ENCODE results near the gene RNF126.
"Not testable (repeated sequence)": the region's sequence is repeated elsewhere in the genome, so short reads cannot be mapped to it uniquely, and the experiment has no call there.

Gene RNF126

DNA sequence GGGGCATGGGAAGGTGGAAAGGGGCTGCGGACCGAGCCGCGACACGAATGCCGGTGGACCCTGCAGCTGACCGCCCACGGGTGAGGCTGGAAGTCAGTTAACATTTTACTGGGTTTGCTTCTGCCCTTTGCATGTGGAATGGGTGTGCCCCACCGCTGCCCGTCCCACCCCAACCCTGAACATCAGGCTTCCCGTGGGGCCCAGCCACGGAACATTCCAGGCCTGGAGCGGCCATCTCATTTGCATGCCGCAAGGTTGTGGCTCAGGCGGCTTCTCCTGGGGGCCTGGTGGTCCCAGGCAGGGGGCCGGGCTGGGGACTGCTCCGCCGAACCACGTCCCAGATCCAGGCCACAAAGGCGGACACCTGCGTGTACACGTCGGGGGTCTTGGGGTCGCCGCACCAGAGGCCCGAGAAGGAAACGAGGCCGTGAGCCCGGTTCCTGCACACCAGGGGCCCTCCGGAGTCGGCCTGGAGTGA lies 22.5 kb upstream of the RNF126 start:
- no peak for DNase-seq

DNA sequence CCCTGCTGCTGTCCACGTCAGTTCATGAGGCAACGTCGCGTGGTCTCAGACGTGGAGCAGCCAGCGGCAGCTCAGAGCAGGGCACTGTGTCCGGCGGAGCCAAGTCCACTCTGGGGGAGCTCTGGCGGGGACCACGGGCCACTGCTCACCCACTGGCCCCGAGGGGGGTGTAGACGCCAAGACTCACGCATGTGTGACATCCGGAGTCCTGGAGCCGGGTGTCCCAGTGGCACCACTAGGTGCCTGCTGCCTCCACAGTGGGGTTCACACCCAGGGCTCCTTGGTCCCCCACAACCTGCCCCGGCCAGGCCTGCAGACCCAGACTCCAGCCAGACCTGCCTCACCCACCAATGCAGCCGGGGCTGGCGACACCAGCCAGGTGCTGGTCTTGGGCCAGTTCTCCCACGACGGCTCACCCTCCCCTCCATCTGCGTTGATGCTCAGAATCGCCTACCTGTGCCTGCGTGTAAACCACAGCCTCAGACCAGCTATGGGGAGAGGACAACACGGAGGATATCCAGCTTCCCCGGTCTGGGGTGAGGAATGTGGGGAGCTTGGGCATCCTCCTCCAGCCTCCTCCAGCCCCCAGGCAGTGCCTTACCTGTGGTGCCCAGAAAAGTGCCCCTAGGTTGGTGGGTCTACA lies 19.8 kb upstream of the RNF126 start:
- DNase-seq, result no peak

DNA sequence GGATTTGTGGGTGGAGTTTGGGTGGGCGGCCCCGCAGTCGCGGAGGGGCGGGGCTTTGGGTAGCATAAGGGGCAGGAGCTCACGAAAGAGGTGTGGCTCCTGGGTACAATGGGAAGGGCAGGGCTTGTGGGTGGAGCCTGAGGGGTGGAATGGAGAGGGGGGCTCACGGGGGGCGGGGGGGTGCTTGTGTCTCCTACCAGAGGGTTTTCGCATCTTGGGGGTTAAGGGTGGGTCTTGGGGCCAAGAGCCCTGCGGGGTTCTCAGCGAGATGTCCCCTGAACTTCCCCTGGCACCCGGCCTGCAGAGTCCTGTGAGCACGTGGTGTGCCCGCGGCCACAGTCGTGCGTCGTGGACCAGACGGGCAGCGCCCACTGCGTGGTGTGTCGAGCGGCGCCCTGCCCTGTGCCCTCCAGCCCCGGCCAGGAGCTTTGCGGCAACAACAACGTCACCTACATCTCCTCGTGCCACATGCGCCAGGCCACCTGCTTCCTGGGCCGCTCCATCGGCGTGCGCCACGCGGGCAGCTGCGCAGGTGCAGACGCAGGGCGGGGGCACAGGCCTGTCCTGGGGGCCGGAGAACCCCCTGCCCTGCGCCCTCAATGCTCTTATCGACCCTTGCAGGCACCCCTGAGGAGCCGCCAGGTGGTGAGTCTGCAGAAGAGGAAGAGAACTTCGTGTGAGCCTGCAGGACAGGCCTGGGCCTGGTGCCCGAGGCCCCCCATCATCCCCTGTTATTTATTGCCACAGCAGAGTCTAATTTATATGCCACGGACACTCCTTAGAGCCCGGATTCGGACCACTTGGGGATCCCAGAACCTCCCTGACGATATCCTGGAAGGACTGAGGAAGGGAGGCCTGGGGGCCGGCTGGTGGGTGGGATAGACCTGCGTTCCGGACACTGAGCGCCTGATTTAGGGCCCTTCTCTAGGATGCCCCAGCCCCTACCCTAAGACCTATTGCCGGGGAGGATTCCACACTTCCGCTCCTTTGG lies 18.3 kb upstream of the RNF126 start:
- no peak for DNase-seq

DNA sequence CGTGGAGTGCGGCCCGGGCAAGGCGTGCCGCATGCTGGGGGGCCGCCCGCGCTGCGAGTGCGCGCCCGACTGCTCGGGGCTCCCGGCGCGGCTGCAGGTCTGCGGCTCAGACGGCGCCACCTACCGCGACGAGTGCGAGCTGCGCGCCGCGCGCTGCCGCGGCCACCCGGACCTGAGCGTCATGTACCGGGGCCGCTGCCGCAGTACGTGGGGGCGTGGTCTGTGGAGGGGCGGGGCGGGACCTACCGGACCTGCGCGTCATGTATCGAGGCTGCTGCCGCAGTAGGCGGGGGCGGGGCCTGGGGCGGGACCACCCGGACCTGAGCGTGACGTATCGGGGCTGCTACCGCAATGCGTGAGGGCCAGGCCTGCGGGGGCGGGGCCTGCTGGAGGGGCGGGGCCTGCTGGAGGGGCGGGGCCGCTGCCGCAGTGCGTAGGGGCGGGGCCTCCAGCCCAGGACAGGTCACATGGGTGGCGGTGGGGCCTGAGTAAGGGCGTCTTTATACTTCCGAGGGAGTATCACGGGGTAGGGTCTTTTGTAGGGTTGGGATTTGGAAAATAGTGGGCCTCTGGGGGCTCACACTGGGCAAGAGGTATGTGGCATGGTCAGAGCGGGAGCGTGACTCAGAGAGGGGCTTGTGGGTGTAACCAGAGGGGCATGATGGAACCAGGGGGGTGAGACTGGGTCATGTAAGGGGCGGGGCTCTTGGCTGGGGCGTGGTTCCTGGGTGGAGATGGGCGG lies 17.4 kb upstream of the RNF126 start:
- peak; percentile 99 for DNase-seq

DNA sequence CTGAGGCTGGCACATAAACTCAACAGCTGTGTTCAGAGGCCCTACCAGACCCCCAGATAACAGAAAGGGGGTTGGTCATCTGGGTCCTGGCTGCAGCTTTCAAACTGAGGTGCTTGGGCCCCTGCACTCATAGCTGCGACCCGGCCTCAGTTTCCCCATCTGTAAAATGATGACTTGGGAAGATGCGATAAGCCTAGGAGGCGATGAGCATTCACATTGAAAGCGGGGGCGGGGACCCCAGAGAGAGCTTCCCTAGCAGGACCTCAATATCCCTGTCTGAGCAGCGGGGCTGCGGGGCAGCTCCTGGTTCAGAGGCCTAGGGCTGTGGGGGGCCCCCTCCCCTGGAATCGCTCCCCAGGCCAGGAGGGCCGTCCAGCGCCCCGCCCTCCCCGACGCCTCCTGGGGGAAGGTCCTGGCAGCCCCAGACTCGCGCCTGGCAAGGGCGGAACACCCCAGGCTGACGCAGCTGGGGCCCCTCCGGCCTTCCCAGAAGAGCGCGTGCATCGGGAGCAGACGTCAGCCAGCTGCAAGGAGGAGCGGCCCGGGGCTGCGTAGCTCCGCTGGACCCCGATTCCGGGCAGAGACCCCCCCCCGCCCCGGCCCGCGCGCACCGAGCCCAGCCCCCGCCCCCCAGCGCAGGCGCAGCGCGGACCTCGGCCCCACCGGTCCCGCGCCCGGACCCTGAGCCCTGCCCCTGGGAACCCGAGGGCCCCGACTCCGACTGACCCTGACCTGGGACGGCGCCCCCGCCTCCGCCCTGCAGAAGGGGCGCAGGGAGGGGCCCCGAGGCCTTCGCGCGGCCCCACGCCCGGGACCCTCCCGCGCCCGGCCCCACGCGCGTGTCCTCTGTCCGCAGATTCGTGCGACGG lies 16.6 kb upstream of the RNF126 start:
- peak; percentile 74 for DNase-seq

DNA sequence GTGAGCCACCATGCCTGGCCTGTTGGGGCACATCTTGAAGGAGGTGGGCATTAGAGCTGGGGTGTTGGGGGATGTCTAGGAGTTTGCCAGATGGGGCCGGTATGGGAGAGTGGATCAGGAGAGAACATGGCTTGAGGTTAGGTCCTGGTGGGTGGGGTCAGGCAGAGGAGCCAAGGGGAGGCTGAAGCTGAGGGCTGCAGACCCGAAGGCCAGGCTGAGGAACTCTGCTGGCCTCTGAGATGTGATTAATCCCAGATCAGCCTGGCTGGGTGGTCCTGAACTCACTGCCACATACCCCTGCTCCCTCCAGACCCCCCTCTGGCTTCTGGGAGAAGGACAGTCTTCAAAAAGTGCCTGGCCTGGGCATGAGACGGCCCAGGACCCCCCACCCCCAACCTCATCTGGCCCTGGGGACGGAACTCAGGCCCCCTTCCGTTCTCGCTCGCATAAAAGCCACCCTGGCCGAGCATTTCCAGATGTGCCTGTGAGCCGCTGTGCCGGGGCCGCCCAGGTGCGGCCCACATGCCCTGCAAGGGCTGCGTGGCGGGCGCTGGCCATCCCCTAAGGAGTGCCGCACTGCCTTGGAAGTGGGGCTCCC lies 15.9 kb upstream of the RNF126 start:
- no peak for DNase-seq

DNA sequence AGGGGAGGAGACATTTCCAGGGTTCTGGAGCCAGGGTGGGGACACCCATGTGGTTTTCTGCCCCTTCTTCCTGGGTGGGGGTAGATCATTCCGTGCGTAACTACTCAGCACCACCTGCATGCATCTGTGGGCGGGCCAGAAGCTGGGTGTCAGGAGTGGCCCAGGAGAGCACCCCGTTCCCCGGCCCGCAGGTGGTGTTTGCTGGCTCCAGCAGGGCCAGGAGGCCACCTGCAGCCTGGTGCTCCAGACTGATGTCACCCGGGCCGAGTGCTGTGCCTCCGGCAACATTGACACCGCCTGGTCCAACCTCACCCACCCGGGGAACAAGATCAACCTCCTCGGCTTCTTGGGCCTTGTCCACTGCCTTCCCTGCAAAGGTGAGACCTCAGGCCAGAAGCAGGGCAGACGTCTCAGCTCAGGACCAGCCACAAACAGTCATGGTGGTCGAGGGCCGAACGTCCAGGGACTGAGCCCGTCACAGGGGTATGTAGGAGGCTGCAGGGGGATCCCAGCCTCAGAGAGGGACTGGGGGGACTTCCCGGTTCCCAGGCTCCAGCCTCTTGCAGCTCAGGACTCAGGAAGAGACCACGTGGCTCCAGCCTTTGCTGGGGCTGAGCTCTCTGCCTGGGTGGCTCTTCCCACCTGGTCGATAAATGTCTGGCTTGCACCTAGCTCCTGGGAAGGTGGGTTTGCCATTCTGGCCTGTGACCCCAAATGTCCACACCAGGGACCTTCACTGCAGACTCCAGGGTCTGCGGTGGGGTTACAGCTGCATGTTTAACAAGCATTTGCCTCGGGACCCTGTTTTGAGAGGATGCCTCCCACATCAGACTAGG lies 14.8 kb upstream of the RNF126 start:
- no peak for DNase-seq

DNA sequence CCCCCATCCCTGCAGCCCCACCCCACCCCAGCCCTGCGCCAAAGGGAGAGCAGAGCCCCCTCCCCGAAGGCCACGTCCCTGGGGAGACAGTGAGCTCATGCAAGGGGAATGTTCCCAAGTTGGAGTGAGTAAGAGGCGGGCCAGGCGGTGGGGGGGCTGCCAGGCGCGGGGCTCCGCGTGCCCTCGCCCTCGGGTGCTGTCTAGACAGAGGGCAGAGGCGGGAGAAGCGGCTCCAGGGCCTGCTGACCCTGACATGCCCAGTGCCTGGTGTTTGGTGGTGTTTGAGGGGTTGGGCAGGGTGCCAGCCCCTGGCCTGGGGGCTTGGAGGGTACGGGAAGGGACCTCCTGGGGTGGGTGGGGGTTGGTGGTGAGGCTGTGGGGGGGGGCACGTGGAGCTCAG lies 14.2 kb upstream of the RNF126 start:
- DNase-seq, result no peak

DNA sequence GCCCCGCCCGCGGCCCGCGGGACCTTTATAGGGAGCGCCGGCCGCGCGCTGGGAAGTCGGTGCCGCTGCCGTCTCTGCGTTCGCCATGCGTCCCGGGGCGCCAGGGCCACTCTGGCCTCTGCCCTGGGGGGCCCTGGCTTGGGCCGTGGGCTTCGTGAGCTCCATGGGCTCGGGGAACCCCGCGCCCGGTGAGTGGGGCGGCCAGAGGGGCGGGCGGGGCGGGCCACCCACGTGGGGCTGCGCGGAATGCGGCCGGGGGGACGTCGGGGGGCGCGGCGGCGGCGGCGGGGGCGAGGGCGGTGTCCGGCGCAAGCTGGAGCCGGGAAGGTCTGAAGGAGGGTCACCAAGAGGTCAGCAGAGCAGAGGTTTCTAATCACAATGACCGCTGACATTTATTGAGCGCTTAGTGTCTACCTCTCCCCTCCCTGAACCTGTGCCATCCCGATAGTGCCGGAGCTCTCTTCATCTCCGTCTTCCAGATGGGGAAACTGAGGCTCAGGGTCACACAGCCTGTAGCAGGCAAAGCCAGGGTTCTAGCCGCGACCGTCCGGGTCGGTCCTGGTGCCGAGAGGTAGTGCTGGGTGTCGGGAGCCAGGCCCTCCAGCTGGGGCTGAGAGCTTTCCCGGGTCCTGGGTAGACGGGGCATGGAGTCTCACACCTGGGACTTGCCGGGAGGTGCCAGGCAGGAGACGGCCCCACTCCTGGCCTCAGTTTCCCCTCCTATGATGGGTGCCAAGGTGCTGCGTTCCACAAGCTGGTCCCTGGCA lies 13.5 kb upstream of the RNF126 start, which contains the start of gene FSTL3:
Gene FSTL3 (plus strand): TSS at position 54 of the 767 bp plus-strand sequence. CDS start 32 bp downstream, at position 86.
- DNase-seq, result no peak

DNA sequence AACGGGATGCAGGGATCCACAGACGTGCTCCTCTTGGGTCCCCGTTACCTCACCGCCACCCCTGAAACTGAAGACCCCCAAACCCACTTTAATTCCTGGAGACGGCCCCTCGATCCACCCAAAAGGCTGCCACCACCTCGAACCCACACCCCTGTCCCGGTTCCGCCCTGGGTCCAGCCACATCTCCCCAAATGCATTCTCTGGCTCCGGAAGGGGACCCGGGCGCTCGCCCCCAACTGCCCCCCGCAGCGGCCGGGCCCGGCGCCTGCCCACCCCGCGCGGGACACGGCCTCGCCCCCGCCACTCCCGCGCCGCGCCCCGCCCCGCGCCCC lies 13.0 kb upstream of the RNF126 start:
- DNase-seq, result no peak

DNA sequence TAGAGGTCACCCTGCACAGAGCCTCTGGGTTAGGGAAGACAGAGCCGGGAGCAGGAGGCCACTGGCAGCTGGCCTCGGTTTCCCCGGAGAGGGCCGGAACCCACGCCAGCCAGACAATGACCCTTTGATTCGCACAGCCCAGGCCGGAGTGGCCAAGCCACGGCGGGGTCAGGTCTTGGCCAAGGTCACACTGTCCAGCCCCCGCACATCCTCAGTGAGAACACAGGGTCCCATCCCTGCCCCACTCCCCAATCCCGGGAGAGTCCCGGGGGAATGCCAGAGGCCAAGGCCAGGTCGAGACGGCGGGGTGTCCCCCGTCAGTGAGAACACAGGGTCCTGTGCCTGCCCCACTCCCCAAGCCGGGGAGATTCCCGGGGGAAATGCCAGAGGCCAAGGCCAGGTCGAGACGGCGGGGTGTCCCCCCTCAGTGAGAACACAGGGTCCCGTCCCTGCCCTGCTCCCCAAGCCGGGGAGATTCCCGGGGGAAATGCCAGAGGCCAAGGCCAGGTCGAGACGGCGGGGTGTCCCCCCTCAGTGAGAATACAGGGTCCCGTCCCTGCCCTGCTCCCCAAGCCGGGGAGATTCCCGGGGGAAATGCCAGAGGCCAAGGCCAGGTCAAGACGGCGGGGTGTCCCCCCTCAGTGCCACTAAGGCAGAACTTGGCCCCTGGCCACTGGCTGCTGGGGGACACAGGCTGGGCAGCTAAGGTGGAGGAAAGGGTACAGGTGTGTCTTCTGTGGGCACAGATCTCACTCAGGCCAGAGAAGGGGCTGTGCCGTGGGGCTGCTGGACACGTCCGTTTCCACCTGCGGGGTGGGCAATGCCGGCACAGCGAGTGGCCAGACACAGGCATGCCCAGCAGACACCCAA lies 11.5 kb upstream of the RNF126 start:
- DNase-seq, result no peak

DNA sequence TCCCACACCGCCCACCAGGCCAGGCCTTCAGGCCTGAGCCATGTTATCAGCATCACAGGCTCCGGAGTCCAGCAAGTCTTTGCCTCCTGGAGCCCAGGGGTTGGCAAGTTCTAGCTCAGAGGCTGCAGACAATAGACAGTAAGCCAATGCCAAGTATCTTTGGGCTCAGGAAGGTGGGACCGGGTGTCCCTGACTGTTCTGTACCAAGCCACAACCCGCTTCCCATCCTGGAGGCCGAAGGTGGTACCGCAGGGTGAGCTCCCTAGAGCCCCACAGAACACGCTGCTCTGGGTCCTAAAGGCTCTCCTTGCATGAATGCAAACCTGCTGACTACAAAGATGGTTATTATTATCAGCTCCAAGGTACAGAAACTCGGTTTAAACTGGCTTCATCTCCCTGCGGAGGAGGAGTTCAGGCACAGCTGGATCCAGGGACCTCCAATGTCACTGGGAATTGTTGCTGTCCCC lies 7.6 kb upstream of the RNF126 start:
- DNase-seq, result no peak

DNA sequence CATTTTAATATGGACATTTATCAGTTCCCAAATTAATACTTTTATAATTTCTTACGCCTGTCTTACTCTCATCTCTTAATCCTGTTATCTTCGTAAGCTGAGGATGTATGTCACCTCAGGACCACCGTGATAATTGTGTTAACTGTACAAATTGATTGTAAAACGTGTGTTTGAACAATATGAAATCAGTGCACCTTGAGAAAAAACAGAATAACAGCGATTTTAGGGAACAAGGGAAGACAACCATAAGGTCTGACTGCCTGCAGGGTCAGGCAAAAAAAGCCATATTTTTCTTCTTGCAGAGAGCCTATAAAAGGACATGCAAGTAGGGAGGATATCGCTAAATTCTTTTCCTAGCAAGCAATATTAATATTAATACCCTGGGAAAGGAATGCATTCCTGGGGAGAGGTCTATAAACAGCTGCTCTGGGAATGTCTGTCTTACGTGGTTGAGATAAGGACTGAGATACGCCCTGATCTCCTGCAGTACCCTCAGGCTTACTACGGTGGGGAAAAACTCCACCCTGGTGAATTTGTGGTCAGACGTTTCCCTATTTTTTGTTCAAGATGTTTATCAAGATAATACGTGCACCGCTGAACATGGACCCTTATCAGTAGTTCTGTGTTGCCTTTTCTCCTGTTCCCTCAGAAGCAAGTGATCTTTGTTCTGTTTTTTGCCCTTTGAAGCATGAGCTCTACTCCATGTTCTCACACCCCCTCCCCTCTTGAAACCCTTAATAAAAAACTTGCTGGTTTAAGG lies 5.8 kb upstream of the RNF126 start:
- not testable (repeated sequence) for DNase-seq

DNA sequence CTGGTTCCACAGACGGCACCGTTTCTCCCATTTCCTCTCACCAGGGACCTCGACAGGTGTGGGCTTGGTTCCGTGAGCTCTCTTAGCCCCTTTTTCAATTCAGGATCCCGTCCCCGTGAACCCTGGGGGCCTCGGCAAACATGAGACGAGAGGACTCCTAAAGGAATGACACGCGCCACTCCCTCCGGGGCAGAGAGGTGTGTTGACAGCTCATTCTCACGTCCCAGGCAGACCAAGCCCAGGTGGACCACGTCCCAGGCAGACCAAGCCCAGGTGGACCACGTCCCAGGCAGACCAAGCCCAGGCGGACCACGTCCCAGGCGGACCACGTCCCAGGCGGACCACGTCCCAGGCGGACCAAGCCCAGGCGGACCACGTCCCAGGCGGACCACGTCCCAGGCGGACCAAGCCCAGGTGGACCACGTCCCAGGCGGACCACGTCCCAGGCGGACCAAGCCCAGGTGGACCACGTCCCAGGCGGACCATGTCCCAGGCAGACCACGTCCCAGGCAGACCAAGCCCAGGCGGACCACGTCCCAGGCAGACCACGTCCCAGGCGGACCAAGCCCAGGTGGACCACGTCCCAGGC lies 4.1 kb upstream of the RNF126 start:
- DNase-seq, result not testable (repeated sequence)

DNA sequence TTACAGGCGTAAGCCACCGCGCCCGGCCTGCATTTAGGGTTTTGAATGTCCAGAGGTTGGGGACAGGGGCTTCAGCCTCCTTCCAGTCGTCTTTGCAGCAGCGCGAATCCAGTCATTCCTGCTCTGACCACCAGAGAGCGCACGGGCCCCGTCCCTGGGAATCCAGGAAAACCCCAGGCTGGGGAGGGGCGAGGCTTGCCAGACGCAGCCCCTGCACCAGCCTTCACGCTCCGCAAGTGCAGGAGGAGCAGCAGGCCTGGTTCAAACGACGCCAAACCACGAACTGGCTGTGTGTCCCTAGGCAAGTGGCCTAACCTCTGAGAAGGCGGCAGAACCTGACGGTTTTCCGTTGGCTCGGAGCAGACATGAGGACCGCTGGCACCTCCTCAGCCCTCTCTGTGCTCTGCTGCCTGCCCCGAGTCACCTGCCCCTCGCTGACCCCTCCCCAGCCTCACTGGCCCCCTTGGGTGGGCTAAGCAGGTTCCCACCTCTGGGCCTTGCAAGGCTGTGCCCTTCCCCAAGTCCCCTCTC lies 2.0 kb upstream of the RNF126 start:
- peak; percentile 90 for DNase-seq

DNA sequence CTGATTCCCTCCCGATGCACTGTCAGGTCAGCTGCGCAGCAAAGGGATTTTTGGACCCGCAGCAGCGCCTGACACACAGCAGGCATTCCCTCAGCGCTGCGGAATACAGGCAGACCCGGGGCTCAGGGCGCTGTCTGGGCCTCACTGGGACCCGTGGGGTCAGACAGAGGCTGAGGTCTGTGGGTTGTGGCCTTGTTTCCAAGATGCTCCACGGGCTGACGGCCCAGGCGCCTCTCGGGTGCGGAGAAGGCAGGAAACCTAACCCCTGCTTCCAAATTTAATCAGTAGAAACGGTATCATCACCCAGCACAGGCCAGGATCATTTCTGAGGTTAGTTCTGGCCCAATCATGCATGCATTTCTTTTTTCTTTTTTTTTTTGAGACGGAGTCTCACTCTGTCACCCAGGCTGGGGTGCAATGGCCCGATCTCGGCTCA lies 686 bp upstream of the RNF126 start:
- DNase-seq, result no peak

DNA sequence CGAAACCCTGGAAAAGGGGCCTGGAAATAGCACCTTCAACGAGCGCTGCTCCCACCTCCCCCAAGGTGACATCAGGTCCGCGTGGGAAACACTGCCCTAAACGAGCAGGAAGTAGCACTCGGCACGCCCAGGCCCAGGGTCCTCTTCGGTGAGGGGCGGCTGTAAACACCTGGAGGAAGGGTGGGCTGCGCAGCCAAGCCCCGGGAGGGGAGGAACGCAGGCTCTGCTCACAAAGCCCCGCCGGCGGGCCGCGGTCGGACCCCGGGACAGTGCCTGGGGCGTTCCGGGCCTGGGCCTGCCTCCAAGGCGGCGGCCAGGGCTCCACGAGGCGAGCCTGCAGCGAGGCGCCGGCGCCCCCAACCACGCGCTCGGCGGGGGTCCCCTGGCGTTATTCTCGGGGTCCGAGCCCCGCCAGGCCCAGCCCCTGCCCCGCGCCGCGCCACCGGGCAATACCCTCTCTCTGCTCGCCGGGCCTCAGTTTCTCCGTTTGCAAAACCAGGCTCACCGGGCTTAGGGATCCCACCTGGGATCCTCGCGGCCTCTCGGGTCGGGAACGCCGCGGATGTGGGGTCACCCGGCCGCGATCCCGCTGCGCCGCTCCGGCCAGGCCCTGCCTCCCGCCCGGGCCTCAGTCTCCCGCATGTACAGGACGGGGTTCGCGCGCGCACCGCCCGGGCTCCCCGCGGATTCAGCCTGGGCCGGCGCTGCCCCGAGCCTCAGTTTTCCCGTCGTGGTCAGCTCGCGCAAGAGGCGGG lies 630 bp downstream of the RNF126 start:
- peak; percentile 84 for DNase-seq

All from activated CD8-positive, alpha-beta memory T cell treated with anti-CD3 and anti-CD28 coated beads, Interleukin-2, amount 50 U/mL, for 48 hours (primary cell).